HG03521 (cell line): Measurements from ENCODE around the gene RNF26.
"Not testable (repeated sequence)": the region's sequence is repeated elsewhere in the genome, so short reads cannot be mapped to it uniquely, and the experiment has no call there.

ENCODE experiments used
- ATAC-seq: cut with Tn5 transposase; IDR thresholded peaks from one replicate; pipeline ENCODE4 v1.9.1; 2021; ENCODE audit warnings: mild to moderate bottlenecking, moderate library complexity; ENCODE audit not compliant: unreplicated experiment

The RNF26 gene

GRCh38 chr11:119381181-119381988 lies 47.1 kb downstream of the RNF26 start, which contains the start of gene USP2:
TSS of gene USP2 (minus strand) at chr11:119381690. CDS start at chr11:119373480, 8,210 bp downstream.
- peak; percentile 98 for ATAC-seq

DNA sequence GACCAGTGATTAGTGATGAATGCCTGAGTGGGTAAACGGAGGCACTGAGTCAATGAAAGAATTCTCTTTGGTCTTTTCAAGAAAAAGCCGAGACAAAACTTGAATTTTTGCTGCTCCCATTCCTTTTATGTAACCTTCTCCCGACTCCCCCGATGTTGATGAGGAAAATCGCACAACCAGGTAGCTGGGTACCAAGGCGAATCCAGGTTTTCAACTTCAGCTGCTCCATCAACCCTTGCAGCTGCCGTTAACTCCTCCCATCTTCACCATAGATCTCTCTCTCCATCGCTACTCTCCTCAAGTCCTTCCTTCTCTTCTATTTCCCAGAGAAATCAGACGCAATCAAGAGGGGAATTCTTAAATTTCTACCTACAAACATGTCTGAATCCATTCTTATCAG lies 47.8 kb downstream of the RNF26 start:
- ATAC-seq: no peak

DNA sequence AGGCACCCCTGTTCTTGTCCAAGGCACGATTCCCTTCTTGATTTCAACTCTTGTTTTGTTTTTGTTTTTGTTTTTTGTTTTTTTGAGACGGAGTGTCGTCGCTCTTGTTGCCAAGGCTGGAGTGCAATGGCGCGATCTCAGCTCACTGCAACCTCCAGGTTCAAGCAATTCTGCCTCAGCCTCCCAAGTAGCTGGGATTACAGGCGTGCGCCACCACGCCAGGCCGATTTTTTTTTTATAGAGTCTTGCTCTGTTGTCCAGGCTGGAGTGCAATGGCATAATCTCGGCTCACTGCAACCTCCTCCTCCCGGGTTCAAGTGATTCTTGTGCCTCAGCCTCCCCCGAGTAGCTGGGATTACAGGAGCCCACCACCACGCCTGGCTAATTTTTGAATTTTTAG lies 48.2 kb downstream of the RNF26 start:
- ATAC-seq: not testable (repeated sequence)

DNA sequence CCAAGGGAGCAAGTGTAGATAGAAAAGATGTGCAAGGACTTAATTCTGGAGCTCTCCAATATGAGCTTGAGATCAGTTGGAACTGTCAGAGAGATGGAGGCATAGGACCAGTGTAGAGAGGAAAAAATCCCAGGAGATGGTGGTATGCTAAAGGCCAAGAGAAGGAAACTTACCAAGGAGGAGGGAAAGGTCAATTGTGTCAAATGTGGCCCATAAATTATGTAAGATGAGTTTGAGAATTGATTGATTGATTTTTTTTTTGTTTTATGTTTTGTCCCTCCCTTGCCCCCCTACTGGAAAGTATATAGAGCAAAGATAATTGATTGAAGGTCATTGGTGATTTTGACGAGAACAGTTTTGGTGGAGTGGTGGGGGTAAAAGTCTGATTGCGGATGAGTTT lies 50.0 kb downstream of the RNF26 start:
- no peak for ATAC-seq
